HG03066 (cell line): ENCODE data around the gene NAA20.

Experiments used
- ATAC-seq: cut with Tn5 transposase; IDR thresholded peaks from one replicate; pipeline ENCODE4 v1.9.1; 2021; ENCODE audit warnings: low read depth; ENCODE audit not compliant: unreplicated experiment

NAA20 gene

DNA sequence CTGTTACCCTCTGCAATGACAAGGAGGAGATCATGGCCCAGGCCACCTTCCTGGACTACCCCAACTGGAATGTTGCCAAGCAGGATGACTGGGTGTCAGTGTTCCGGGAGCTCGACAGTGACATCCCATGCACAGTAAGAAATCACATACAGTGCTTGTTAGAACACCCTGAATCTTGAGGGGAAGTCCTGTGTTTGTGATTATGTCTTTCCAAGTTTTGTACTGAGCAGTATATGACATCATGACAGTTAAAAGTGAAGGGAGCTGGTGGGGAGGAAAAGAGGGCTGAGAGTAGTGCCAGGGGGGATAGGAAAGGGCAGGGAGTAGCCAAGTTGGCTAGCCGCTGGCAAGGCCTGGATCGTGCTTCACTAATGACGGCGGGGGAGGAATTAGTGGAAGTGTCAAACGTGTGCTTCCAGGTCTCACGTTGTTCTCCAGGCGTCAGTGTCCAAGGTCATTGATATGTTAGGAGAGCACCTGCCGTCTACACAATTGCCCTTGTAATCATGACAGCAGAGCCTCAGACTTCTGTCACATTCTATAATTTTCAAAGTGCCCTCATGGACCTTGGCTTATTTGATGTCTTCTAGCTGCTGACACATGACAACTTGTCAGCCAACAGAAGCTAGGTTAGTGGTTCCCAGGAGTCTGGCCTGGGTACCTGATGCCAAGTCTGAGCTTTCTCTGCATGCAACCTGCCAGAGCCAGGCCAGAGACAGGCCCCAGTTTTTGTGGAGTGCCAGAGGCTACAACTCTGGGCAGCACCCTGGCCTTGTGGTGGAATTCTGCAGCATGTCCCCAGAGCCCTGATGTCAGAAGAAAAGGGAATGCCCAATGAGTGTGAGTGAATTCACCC is 53.9 kb downstream of the NAA20 start:
- no peak for ATAC-seq

DNA sequence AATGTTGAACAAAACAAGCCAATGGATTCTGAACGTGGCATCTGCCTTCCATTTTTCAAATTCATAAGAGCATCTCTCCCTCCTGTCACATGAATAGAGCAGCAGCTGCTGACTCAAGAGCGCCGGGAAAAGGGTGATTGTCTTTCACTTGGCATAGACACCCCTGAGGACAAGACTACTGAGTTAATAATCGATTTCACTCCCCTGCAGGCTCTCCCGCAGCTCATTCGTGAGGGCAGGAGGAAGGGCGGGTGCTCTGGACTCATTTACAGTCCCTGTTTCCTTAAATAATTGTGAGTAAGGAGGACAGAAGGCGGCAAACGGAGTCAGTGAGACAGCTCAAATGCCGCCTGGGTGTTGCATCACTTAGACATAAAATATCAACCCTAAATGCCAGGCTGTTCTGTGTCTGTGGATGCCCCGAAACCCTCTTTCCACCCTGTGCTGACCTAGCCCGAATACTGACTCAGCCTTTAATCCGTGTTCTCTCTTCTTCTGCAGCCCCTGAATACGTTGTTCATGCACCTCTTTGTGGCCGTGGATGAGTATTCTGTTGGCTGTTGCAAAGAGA is 56.7 kb downstream of the NAA20 start:
- no peak for ATAC-seq

DNA sequence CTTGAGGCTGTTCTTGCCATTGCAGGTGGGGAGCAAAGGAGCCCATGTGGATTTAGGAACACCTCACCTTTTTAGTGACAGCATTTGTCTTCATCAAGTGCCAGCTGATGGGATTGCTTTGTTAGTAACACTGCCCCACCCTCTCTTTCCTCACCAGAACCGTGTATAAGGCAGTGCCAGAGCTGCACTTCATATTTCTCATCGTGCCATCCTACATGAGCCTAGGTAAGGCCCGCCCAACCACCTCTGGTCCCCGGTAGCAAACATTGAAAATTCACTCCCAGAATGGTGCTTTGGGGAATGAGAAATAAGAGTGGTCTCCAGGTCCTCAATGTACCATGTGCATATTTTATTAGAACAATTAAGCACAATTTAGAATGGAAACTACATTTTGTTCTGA is 57.9 kb downstream of the NAA20 start:
- ATAC-seq = no peak

DNA sequence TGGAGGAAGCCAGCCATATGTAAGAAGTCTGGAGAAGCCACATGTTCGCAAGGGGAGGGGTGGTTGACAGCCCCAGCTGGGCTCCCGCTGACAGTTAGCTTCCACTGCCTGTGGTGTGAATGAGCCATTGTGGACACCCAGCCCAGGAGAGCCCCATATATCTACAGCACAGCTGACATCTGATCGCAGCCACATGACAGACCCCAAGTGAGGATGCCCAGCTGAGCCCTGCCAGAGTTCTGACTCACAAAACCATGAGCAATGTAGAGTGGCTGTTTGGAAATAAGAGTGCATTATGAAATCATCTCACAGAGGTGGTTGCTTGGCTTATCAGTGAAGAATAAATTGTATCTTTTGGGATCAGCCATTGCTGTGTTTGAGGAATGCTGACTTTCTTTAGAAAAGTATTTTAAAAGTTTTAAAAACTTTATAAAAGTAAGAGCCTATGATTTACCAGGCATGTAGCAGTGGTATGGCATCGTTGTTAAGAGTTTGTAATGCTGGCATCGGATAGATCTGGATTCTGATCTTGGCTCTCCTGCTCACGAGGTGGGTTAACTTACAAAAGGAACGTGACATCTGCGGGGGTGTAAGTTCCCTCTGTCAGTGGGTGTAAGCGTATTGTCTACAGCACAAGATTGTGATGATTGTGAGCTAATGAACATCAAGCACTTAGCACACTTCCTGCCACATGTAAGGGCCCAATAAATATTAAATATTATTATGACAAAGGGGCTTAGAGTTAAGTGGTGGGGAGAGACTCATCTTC is 59.3 kb downstream of the NAA20 start:
- ATAC-seq = no peak

DNA sequence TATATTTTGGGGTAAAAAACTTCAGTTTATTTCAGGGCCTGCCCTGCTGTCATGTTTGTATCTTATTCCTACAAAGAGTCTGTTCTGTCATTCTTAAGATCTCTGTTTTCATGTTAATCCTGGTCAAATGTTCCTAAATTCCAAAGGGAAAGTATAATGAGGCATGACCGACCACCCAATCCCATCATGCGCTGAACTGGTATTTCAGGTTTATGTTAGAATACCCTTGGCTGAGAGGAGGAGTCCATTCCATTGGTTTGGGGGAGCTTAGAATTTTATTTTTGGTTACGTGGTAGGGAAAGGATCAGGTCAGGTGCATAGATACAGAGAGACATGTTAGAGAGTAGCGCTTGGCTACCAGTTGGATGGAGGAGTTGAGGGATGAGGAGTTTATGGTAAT is 60.9 kb downstream of the NAA20 start:
- ATAC-seq = no peak

DNA sequence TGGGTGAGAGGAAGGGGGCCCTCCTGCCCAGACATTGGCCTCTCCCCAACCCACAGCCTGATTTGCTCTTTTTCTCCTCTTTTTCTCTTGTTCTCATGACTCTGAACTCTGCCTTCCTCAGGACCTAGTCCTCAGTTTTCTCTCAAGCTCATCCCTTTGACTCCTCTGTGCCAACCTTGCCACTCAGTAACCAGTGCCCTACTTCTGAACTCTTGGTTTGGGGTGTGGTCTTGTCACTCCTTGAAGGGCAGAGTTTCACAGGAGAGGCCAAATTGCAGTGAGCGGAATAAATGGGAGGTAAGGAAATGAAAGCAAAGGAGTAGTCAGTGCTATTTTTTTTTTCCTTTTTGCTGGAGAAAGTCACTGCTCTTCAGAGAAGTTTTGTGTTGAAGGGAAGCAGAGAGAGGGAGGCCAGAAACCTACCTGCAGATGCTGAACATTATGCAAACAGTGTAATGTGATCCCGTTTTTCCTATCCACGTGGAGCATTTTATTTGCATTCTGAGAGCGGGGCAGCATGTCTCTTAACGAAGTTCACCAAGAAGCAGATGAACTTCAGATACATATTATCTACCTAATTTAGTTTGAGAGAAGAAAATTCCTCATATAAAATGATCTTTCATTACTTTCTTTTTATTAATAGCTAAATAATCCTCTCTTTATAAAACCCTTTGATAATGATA is 62.1 kb downstream of the NAA20 start:
- ATAC-seq = no peak
